Measurements from ENCODE around the gene PLXNB2. TPM values are rescaled to one million over a fixed set of nuclear protein-coding genes. Genes with fewer than 3 reads are reported as not detected.

PLXNB2 gene
- total and polyA plus RNA-seq, 3 donors from 2014 or later, result 98.0 to 243 (median 219) TPM

GRCh38 chr22:50308986-50309600, 1.6 kb upstream of the PLXNB2 start:
- Histone ChIP-seq H3K36me3 (ENCODE audit: low read depth, missing control alignments) (no peaks in the 10 kb centered on the region), H3K27me3 (no peaks in the 10 kb centered on the region), H3K4me1 (peaks cover 34% of the 10 kb centered on the region), H3K27ac (peak overlapping the region; percentile 55 to 83), H3K4me3 (no peak overlapping the region), H3K9me3 (no peaks in the 10 kb centered on the region)
- 33 to 67% methylated on average over 1 to 9 of the region's 9 CpGs for WGBS, 2 donors
- DNase-seq, result no peak
- intact Hi-C loops (cut with DNase I; ENCODE audit: low total_unique reads), result no loop called here
- TF ChIP-seq CTCF (IDR thresholded peaks at IDR 0.05) (no peak), POLR2A (IDR thresholded peaks at IDR 0.05) (no peak)

DNA sequence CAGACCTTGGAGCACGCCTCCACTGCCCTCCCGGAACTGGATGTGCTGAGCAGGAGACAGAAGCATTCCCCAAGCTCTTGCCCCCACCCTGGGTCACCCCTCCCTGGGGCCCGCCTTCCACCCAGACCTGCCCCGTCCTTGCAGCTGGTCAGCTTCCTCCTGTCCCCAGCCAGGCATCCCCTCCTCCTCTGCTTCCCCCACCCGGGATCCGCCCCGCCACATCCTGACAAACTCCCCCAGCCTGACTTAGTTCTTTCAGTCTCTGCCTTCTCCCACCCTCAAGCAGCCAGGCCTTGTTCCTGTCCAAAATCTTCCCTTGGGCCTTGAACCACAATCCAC, 1.1 kb upstream of the PLXNB2 start:
- WGBS, 2 donors, result 23 to 34% methylated on average over 7 of the region's 7 CpGs
- H3K9me3 ChIP-seq, result no peaks in the 10 kb centered on the region
- TF ChIP-seq POLR2A (IDR thresholded peaks at IDR 0.05) (no peak), CTCF (IDR thresholded peaks at IDR 0.05) (no peak)
- no peaks in the 10 kb centered on the region for H3K36me3 ChIP-seq (ENCODE audit: low read depth, missing control alignments)
- peaks cover 39% of the 10 kb centered on the region for H3K4me1 ChIP-seq
- intact Hi-C loops (cut with DNase I; ENCODE audit: low total_unique reads), result no loop called here
- H3K27ac ChIP-seq, result peak overlapping the region; percentile 50 to 83
- H3K4me3 ChIP-seq, result no peak overlapping the region
- peak; percentile 82 for DNase-seq
- H3K27me3 ChIP-seq, result no peaks in the 10 kb centered on the region

DNA sequence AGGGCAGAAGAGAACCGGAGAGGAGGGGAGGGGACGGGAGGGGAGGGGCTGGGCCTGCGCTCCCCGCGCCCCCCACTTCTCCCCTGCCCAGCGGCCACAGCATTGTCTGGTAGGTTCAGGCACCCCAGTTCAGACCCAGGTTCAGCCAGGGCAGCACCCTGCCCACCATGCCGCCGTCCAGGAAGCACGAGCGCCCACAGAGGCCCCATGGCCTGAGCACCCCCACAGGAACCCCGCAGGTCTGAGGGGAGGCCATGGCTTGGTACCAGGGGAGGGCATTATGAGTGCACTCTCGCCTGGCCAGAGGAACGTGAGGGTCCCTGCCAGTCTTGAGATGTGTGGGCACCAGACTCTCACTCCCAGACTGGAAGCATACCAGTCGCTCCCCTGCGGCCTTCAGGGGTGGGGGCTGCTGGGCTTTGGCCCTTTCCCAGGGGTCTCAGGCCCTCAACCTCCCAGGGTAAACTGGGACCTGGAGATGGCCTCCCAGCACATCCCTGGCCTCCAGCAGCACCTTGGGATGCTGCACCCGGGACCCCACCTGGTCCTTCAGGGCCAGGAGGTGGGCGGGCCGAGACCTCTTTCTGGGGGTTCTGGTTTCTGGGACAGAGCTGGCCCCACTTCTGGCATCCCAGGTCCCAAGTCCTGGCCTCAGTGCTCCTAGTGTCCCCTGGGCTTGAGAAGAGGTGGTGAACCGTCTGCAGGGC, 597 bp upstream of the PLXNB2 start:
- H3K36me3 ChIP-seq (ENCODE audit: low read depth, missing control alignments), result no peaks in the 10 kb centered on the region
- no peak for TF ChIP-seq CTCF (IDR thresholded peaks at IDR 0.05)
- peaks cover 45% of the 10 kb centered on the region for H3K4me1 ChIP-seq
- intact Hi-C loops (cut with DNase I; ENCODE audit: low total_unique reads), result no loop called here
- H3K9me3 ChIP-seq, result no peaks in the 10 kb centered on the region
- no peak overlapping the region for H3K4me3 ChIP-seq
- H3K27ac ChIP-seq, result peak overlapping the region; percentile 50 to 83
- WGBS, 2 donors, result 32% methylated on average over 13 to 19 of the region's 19 CpGs
- no peaks in the 10 kb centered on the region for H3K27me3 ChIP-seq
- DNase-seq, result no peak

DNA sequence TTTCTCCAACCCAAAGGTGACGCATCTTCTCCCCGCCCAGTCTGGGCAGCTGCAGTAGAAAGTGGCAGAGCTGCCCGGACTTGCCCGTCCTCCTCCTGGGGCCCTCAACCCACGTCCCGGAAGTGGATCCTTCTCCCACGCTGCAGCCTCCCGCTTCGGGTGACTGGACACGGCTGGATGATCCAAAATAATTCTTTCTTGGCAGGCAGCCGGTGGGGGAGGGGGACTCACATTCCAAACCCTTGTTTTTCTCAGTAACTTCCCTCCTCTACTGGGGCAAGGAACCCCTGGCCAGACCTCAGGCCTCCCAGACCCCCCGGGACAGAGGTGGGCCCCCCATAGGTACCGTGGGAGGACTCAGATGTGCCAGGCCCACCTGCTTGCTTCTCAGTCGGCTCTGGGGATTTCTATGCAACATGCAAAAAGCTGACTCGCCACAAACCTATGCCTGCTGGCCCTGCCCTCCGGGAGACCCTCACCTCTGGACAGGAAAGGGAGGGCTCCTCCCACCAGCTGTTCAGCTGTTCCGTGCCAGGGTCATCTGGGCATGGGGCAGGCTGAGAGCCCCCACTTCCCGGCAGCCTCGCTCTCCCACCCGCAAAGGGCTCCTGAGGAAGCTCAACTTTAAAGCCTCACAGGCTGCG, 1.4 kb downstream of the PLXNB2 start:
- Histone ChIP-seq H3K9me3 (no peaks in the 10 kb centered on the region), H3K27me3 (no peaks in the 10 kb centered on the region), H3K36me3 (ENCODE audit: low read depth, missing control alignments) (no peaks in the 10 kb centered on the region), H3K27ac (peak overlapping the region; percentile 68 to 87), H3K4me3 (peak overlapping the region; percentile 87 to 89), H3K4me1 (peaks cover 62% of the 10 kb centered on the region)
- intact Hi-C loops (cut with DNase I; ENCODE audit: low total_unique reads), result no loop called here
- 16 to 22% methylated on average over 15 to 19 of the region's 21 CpGs for WGBS, 2 donors
- no peak for TF ChIP-seq POLR2A (IDR thresholded peaks at IDR 0.05)
- TF ChIP-seq CTCF (IDR thresholded peaks at IDR 0.05), result peak in 1 of 3 experiments; percentile 15
- DNase-seq, result peak; percentile 91
